HK-2 (cell line): ENCODE measurements around the gene ITGA11.

Experiments used
- DNase-seq: peaks from one replicate; pipeline ENCODE4 v3.0.0-alpha.2; 2018; ENCODE audit not compliant: unreplicated experiment

Gene ITGA11

GRCh38 chr15:68292157-68292781 lies 139.7 kb downstream of the ITGA11 start:
- DNase-seq = no peak

GRCh38 chr15:68290715-68291114 lies 141.2 kb downstream of the ITGA11 start:
- no peak for DNase-seq

DNA sequence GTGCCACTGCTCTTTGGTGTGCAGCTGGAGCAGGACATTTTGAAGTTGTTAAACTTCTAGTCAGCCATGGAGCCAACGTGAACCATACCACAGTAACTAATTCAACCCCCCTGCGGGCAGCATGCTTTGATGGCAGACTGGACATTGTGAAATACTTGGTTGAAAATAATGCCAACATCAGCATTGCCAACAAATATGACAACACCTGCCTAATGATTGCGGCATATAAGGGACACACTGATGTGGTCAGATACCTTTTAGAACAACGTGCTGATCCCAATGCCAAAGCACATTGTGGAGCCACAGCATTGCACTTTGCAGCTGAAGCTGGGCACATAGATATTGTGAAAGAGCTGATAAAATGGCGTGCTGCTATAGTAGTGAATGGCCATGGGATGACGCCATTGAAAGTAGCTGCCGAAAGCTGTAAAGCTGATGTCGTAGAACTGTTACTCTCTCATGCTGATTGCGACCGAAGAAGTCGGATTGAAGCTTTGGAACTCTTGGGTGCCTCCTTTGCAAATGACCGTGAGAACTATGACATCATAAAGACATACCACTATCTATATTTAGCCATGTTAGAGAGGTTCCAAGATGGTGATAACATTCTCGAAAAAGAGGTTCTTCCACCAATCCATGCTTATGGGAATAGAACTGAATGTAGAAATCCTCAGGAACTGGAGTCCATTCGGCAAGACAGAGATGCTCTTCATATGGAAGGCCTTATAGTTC lies 142.2 kb downstream of the ITGA11 start:
- DNase-seq = no peak

- DNase-seq = no peak
Measured at GRCh38 chr15:68289057-68289456, 142.9 kb downstream of the ITGA11 start.

- no peak for DNase-seq
Measured at GRCh38 chr15:68286256-68286655, 145.7 kb downstream of the ITGA11 start.

- DNase-seq = no peak
Measured at GRCh38 chr15:68285259-68285980, 146.5 kb downstream of the ITGA11 start.

GRCh38 chr15:68284616-68285258 lies 147.2 kb downstream of the ITGA11 start:
- no peak for DNase-seq

DNA sequence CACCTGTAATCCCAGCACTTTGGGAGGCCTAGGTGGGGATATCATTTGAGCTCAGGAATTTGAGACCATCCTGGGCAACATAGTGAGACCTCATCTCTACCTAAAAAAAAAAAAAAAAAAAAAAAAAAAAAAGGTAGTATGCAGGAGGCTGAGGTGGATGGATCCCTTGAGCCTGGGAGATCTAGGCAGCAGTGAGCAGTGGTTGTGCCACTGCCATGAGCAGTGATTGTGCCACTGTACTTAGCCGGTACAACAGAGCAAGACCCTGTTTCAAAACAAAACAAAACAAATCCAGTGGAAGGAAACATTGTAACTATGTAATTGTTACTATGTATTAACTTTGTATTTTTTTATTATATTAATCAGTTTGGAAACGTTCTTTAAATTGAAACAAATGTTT lies 148.6 kb downstream of the ITGA11 start:
- no peak for DNase-seq

GRCh38 chr15:68281008-68281407 lies 151.0 kb downstream of the ITGA11 start:
- no peak for DNase-seq

DNA sequence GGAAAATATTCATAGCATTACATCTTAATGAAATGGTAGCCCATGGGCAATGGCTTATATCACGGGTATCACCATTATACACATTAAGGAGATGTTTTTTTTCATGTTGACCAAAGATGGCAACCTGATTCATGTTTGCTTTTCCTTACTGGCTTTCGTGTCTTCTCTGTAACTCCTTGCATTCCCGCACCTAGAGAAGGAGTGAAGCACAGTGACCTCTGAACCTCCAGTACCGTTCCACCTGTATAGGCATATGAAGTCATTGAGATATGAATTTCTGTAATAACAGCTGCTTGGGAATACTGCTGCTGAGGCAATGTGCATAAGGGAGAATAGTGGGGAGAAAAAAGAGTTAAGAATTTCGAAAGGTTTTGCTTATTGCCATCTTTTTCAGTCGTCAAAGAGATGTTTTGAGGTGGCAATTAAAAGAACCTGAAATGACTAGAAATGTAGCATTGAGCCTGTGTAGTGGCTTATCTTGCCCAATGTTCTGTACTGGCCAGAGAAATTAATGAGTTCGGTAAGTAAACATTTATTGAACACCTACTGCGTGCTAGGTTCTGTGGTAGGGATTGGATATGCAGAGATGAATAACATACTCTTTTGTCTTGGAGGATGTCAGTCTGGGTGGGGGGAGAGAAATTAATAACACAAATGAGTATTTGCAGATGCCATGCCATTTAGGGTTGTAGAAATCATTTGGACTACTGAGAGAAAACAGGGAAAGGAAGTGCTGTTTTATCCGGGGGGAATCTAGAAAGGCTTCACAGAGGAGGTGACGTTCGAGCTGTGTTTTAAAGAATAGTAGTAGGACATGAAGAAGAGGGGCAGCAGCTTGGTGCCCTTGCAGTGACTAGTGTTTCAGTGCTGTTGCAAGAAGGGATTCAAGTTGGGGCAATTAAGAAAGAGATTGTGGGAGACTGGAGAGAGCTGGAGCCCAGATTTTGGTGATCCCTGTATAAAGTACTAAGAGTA lies 151.9 kb downstream of the ITGA11 start:
- DNase-seq = no peak

DNA sequence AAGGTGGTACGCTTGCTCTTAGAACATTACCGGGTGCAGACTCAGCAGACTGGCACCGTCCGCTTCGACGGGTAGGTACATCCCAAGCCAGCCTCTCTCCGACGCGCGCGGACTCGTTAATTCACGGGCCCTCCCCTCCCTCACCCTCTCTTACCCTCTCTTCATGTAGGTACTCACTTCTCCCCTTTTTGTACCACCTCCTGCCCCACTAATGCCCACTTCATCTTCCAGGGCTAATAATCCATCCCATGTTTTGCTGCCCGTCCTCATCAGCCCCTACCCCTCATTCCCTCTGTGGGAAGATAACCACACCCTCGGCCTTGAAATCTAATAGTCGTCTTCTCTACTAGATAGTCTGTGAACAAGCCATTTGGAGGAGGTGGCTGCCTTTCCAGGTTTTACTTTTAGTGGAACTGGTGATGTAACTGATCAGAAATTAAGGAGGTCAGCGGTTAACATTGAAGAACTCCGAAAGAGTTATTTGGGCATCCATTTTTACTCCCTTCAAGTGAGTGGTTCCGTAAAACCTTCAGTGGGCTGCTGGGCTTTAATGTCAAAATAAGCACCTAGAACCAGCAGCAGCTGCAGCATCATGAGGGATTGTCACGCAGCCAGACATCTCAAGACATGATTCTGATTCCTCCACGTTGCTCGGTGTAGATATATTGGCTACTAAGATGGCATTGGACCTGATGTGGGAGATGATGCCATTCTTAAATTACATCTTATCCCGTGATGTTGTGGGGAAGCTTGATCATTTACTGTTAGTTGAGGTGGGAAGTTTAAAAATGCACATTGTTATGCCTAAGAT lies 153.2 kb downstream of the ITGA11 start:
- no peak for DNase-seq

DNA sequence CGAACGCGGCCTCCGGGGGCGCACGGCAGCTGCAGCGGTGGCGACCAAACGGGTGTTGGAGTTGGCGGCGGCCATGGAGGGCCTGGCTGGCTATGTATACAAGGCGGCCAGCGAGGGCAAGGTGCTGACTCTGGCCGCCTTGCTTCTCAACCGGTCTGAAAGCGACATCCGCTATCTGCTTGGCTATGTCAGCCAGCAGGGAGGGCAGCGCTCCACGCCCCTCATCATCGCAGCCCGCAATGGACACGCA lies 153.7 kb downstream of the ITGA11 start:
- no peak for DNase-seq

- peak; percentile 82 for DNase-seq
Measured at GRCh38 chr15:68277603-68278344, 154.2 kb downstream of the ITGA11 start, which contains the start of gene FEM1B. FEM1B (plus strand) TSS chr15:68277745; CDS start chr15:68278418, 673 bp downstream.

GRCh38 chr15:68277131-68277602 lies 154.8 kb downstream of the ITGA11 start:
- no peak for DNase-seq

DNA sequence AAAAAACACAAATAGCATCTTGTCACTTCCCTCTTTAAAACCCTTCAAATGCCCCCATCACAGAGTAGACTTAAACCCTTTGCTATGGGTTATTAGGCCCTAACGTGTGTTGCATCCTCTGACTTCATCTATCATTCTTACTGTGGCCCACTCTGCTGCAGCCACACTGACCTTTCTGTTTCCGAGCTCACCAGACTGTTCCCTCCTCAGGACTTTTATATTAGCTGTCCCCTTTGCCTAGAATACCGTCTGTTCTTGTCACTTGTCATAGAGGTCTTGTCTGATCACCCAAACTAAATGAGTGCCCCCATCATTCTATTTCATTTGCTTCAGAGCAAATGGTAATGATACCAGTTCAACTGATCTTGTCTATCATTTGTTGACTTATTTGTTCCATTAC lies 155.3 kb downstream of the ITGA11 start:
- DNase-seq = no peak

GRCh38 chr15:68275165-68275746 lies 156.7 kb downstream of the ITGA11 start:
- DNase-seq = no peak

DNA sequence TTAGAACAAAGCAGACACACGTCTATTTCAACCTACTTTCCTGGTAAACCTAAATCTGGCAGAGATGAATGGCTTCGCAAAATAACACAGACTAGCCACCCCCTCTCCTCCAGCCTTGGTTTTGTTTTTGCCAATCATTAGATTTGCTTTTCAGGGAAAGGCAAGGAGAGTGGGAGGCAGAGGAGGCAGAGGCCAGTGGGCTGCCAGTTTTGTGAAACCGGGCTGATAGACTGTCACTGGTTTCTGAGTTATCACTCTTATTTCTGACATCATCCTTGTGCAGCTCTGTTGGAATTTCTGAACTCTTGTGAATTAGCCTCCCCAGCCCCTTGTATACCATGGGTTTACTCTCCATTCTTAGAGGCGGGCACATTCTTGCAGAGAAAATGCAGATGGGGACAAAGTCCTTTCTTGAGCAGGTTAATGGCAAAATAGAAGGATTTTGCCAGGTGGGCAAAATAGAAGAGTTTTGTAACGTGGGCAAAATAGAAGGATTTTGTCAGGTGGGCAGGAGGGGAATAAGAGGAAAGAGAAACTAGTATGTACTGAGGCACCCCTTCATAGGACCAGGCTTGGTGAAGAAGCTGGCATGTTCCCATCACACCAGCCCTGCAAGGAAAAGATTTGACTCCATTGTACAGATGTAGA lies 157.6 kb downstream of the ITGA11 start:
- no peak for DNase-seq

- DNase-seq = no peak
Measured at GRCh38 chr15:68272721-68273271, 159.2 kb downstream of the ITGA11 start.
